ENCODE data around the gene DUS1L.

DUS1L gene

GRCh38 chr17:82047914-82048570, 17.6 kb downstream of the DUS1L start:
- TF ChIP-seq CTCF (IDR thresholded peaks at IDR 0.05; ENCODE audit: extremely low read depth, insufficient read depth, missing control alignments): no peak
- in situ Hi-C loops (cut with MboI; ENCODE audit: low pct_unique_long_range_greater_than_20kb, low sequenced_read_pairs, unreplicated experiment): no loop called here

GRCh38 chr17:82047379-82047778, 18.2 kb downstream of the DUS1L start:
- no peak for DNase-seq (ENCODE audit: low spot score)
- no peak for TF ChIP-seq CTCF (IDR thresholded peaks at IDR 0.05; ENCODE audit: extremely low read depth, insufficient read depth, missing control alignments)
- in situ Hi-C loops (cut with MboI; ENCODE audit: low pct_unique_long_range_greater_than_20kb, low sequenced_read_pairs, unreplicated experiment): no loop called here

More at GRCh38 chr17:82047914-82048570, 17.6 kb downstream of the DUS1L start:
- DNase-seq (ENCODE audit: low spot score): no peak

DNA sequence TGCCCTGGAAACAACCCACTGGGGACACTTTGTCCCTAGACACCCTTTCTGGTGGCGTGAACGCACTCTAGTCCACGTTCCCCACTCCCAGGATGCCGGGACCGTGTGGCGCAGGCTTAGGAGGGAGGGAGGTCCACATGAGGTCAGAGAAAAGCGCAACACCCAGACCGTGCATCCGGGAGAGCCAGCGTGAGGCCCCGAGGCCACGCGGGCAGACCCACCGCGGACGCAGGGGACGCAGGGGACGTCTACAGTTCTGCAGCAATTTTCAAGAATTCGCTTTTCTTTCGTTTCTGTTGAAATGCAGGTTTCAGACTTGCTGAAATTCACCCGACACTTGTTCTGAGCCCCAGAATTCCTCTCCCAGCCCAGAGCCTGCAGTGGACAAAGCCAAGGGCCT, 18.7 kb downstream of the DUS1L start:
- no peak for DNase-seq (ENCODE audit: low spot score)
- in situ Hi-C loops (cut with MboI; ENCODE audit: low pct_unique_long_range_greater_than_20kb, low sequenced_read_pairs, unreplicated experiment): no loop called here

GRCh38 chr17:82045936-82046484, 19.6 kb downstream of the DUS1L start:
- in situ Hi-C loops (cut with MboI; ENCODE audit: low pct_unique_long_range_greater_than_20kb, low sequenced_read_pairs, unreplicated experiment): no loop called here
- no peak for TF ChIP-seq CTCF (IDR thresholded peaks at IDR 0.05; ENCODE audit: extremely low read depth, insufficient read depth, missing control alignments)

More for the DNA sequence above, 18.7 kb downstream of the DUS1L start:
- no peak for TF ChIP-seq CTCF (IDR thresholded peaks at IDR 0.05; ENCODE audit: extremely low read depth, insufficient read depth, missing control alignments)

GRCh38 chr17:82043507-82043906, 22.1 kb downstream of the DUS1L start:
- in situ Hi-C loops (cut with MboI; ENCODE audit: low pct_unique_long_range_greater_than_20kb, low sequenced_read_pairs, unreplicated experiment): no loop called here
- TF ChIP-seq CTCF (IDR thresholded peaks at IDR 0.05; ENCODE audit: extremely low read depth, insufficient read depth, missing control alignments): no peak
- DNase-seq (ENCODE audit: low spot score): no peak

More at GRCh38 chr17:82045936-82046484, 19.6 kb downstream of the DUS1L start:
- DNase-seq (ENCODE audit: low spot score): no peak

DNA sequence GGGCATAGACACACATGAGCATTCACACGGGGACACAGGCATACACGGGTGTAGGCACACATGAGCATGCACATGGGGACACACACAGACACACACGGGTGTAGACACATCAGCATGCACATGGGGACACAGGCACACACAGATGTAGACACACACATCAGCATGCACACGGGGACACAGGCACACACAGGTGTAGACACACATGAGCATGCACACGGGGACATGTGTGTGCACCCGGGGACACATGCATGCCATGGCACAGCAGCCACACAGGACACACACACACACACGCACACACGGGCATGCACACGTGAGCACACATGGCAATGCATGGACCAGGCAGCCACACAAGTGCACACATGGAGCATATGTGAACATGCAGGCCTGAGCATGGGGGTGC, 23.0 kb downstream of the DUS1L start:
- DNase-seq (ENCODE audit: low spot score): no peak
- in situ Hi-C loops (cut with MboI; ENCODE audit: low pct_unique_long_range_greater_than_20kb, low sequenced_read_pairs, unreplicated experiment): no loop called here
- TF ChIP-seq CTCF (IDR thresholded peaks at IDR 0.05; ENCODE audit: extremely low read depth, insufficient read depth, missing control alignments): no peak

Data from GM13977 (cell line).